ENCODE measurements around the gene TBC1D21. TPM values are rescaled to one million over a fixed set of nuclear protein-coding genes. Genes with fewer than 3 reads are reported as not detected.
A peak's percentile ranks its signal among the peaks of the same experiment; 100 is the strongest.

The TBC1D21 gene
- total RNA-seq, 6 donors from 2014 or later = not detected

GRCh38 chr15:73918784-73919183 is 45.4 kb downstream of the TBC1D21 start:
- 88 to 90% methylated on average over 3 of the region's 3 CpGs for WGBS, 2 donors
- no peak overlapping the region for H3K27ac ChIP-seq
- TF ChIP-seq POLR2AphosphoS5 (IDR thresholded peaks at IDR 0.05) (no peak), CTCF (IDR thresholded peaks at IDR 0.05) (no peak)

GRCh38 chr15:73919706-73920105 is 46.3 kb downstream of the TBC1D21 start:
- Histone ChIP-seq H3K4me1 (peaks cover 21 to 27% (median 26%) of the 10 kb centered on the region in 4 donors), H3K27ac (peak overlapping the region; percentile 5 to 73 (median 44)), H3K36me3 (no peaks in the 10 kb centered on the region), H3K9me3 (peaks cover 0 to 4% (median 0%) of the 10 kb centered on the region in 4 donors), H3K4me3 (no peak overlapping the region), H3K27me3 (no peaks in the 10 kb centered on the region)
- DNase-seq = no peak
- TF ChIP-seq CTCF (IDR thresholded peaks at IDR 0.05) (no peak), POLR2AphosphoS5 (IDR thresholded peaks at IDR 0.05) (no peak)
- no peak for ATAC-seq (ENCODE audit: low FRiP score in 2 of 2)
- 75 to 83% methylated on average over 6 of the region's 6 CpGs for WGBS, 2 donors

More at GRCh38 chr15:73918784-73919183, 45.4 kb downstream of the TBC1D21 start:
- no peak for ATAC-seq (ENCODE audit: low FRiP score in 2 of 2)
- no peaks in the 10 kb centered on the region for H3K27me3 ChIP-seq
- no peak overlapping the region for H3K4me3 ChIP-seq
- no peaks in the 10 kb centered on the region for H3K36me3 ChIP-seq
- no peak for DNase-seq
- H3K4me1 ChIP-seq = peaks cover 11 to 18% (median 17%) of the 10 kb centered on the region in 4 donors
- peaks cover 0 to 4% (median 0%) of the 10 kb centered on the region in 4 donors for H3K9me3 ChIP-seq

GRCh38 chr15:73921254-73921925 is 48.0 kb downstream of the TBC1D21 start:
- ATAC-seq (ENCODE audit: low FRiP score in 2 of 2) (no peak), DNase-seq (no peak)
- Histone ChIP-seq H3K27ac (no peak overlapping the region), H3K4me3 (no peak overlapping the region), H3K9me3 (no peaks in the 10 kb centered on the region), H3K36me3 (no peaks in the 10 kb centered on the region), H3K4me1 (peaks cover 29 to 39% (median 36%) of the 10 kb centered on the region in 4 donors), H3K27me3 (no peaks in the 10 kb centered on the region)
- 59 to 70% methylated on average over 4 of the region's 4 CpGs for WGBS, 2 donors
- TF ChIP-seq CTCF (IDR thresholded peaks at IDR 0.05) (no peak), EP300 (IDR thresholded peaks at IDR 0.05) (no peak), POLR2A (IDR thresholded peaks at IDR 0.05) (no peak), POLR2AphosphoS5 (IDR thresholded peaks at IDR 0.05) (no peak)

- H3K36me3 ChIP-seq = no peaks in the 10 kb centered on the region
- peaks cover 37 to 50% (median 46%) of the 10 kb centered on the region in 4 donors for H3K4me1 ChIP-seq
- H3K4me3 ChIP-seq = peak overlapping the region in 1 of 4 donors; percentile 18
- TF ChIP-seq POLR2AphosphoS5 (IDR thresholded peaks at IDR 0.05) (no peak), EP300 (IDR thresholded peaks at IDR 0.05) (no peak), CTCF (IDR thresholded peaks at IDR 0.05) (no peak), POLR2A (IDR thresholded peaks at IDR 0.05) (no peak)
- peak overlapping the region in 3 of 4 donors; percentile 51 to 77 (median 65) for H3K27ac ChIP-seq
- no peaks in the 10 kb centered on the region for H3K9me3 ChIP-seq
- H3K27me3 ChIP-seq = peaks cover 0 to 2% (median under 1%) of the 10 kb centered on the region in 4 donors
- DNase-seq = no peak
- WGBS, 2 donors = 39 to 46% methylated on average over 10 to 18 of the region's 19 CpGs
- no peak for ATAC-seq (ENCODE audit: low FRiP score in 2 of 2)
Measured at GRCh38 chr15:73922186-73923151, 49.1 kb downstream of the TBC1D21 start.
